Measurements from ENCODE around the gene CDH5. TPM values are rescaled to one million over a fixed set of nuclear protein-coding genes. Genes with fewer than 3 reads are reported as not detected.

CDH5 gene
- total and polyA plus RNA-seq, 2 of the 4 experiments (the other 2 are of a cell fraction): not detected

DNA sequence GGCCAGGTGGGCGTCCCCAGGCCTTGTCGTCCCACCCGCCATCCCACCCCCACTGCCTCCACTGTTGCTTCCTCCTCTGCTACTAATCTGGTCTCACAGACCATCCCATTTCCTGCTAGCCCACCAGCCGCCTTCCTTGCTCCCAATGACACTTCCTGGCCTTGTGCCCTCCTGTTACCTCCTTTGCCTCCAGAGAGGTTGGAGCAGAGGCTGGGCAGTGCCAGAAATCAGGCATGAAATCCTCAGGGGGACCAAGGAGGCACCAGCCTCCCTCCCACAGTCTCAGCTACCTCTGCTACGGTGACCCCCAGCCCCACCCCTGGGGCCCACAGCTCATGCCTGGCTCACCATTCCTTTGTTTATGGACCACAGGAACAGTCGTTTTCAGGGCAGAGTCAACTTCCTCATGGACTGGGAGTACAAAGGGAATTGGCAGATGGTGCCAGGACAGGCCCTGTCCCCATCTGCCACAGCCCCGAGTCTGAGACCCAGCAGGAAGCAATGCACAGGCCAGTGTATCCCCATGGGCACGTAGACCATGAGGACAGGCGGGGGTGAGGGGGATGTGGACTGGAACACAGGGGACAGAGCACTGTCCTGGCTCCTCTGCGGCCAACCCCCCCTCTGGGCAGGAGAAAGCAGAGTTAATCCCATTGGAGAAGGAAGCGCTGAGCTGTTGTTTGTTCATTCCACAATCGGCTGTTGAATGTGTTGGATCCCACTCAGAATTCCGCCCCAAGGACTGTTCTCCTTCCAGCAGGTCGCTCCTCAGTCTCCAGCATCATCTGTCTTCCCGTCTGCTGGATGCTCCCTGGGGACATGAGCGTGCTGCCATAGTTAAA lies 2.2 kb upstream of the CDH5 start:
- ChIA-PET CTCF (interaction anchor here (0.5 to 1.2 kb wide), 2 partner anchors 42 to 175 kb away, joined by 3 read pairs; no protein-coding TSS in a partner anchor), POLR2A (ENCODE audit: unreplicated experiment) (no interaction called here)
- Histone ChIP-seq H3K23ac (ENCODE audit: low read depth, low read length) (no peak overlapping the region), H2AK5ac (ENCODE audit: low read depth, low read length) (no peak overlapping the region), H3K36me3 (ENCODE audit: control insufficient read depth, insufficient read depth, low read length) (no peaks in the 10 kb centered on the region), H3K18ac (ENCODE audit: low read depth, low read length) (no peak overlapping the region), H3K4me2 (ENCODE audit: low read depth, low read length) (no peak overlapping the region), H3K27me3 (ENCODE audit: control insufficient read depth, insufficient read depth, low read length) (peaks cover 63% of the 10 kb centered on the region), H3K14ac (replicated peaks; ENCODE audit: low read depth, low read length) (no peak overlapping the region), H4K8ac (ENCODE audit: low read depth in 2 of 2, low read length in 2 of 2) (no peak overlapping the region), H2AFZ (replicated peaks; ENCODE audit: low read length, poor library complexity) (peak overlapping the region; percentile 5), H3K9ac (ENCODE audit: low read depth, low read length) (no peak overlapping the region), H3K79me1 (ENCODE audit: low read depth in 1 of 2, low read length in 2 of 2) (no peaks in the 10 kb centered on the region), H4K5ac (ENCODE audit: low read depth, low read length) (no peak overlapping the region), H3K9me3 (ENCODE audit: control insufficient read depth, insufficient read depth, low read length) (no peaks in the 10 kb centered on the region), H2BK20ac (ENCODE audit: low read depth, low read length) (no peak overlapping the region), H3K9me1 (ENCODE audit: insufficient read depth, low read length) (no peaks in the 10 kb centered on the region), H3K56ac (ENCODE audit: extremely low read depth, insufficient read depth, low read length) (no peak overlapping the region), H4K20me1 (ENCODE audit: insufficient read depth, low read length) (no peaks in the 10 kb centered on the region), H3K4me1 (ENCODE audit: control insufficient read depth, insufficient read depth, low read length) (no peaks in the 10 kb centered on the region), H3K4ac (ENCODE audit: low read depth, low read length) (no peak overlapping the region), H4K91ac (ENCODE audit: insufficient read depth, low read depth, low read length) (no peak overlapping the region), H3K27ac (ENCODE audit: insufficient read depth, low read length) (no peak overlapping the region), H2BK120ac (ENCODE audit: low read depth, low read length) (no peak overlapping the region), H3K4me3 (ENCODE audit: insufficient read depth, low read depth, low read length) (no peak overlapping the region), H2BK5ac (ENCODE audit: low read depth, low read length, poor library complexity, severe bottlenecking) (no peak overlapping the region), H2AK9ac (replicated peaks; ENCODE audit: low read depth, low read length, poor library complexity) (no peak overlapping the region), H2BK15ac (ENCODE audit: low read depth, low read length) (no peak overlapping the region)
- no peak; the same call in 1 of the 2 replicates for ATAC-seq (ENCODE audit: low read depth)
- dilution Hi-C loops (cut with HindIII; ENCODE audit: low sequenced_read_pairs, unreplicated experiment) (no loop called here), intact Hi-C loops (cut with micrococcal nuclease) (no loop called here), in situ Hi-C loops (cut with MboI; ENCODE audit: low sequenced_read_pairs) (no loop called here)
- DNase-seq: no peak
- 80% methylated on average over 2 of the region's 16 CpGs; no CpG with 5 or more reads in 1 of the 2 experiments for WGBS, 2 experiments (ENCODE audit: extremely low coverage in 2 of 2, insufficient read length in 1 of 2)
- no TSS peak for BruUV-seq (replicated peaks)
- no peak for TF ChIP-seq NFE2L2 (IDR thresholded peaks at IDR 0.05; ENCODE audit: low read depth, low read length)
- TF ChIP-seq, protein P1, sequence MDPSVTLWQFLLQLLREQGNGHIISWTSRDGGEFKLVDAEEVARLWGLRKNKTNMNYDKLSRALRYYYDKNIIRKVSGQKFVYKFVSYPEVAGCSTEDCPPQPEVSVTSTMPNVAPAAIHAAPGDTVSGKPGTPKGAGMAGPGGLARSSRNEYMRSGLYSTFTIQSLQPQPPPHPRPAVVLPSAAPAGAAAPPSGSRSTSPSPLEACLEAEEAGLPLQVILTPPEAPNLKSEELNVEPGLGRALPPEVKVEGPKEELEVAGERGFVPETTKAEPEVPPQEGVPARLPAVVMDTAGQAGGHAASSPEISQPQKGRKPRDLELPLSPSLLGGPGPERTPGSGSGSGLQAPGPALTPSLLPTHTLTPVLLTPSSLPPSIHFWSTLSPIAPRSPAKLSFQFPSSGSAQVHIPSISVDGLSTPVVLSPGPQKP (IDR thresholded peaks at IDR 0.05; ENCODE audit: borderline replicate concordance, low read depth, low read length): no peak
- no peak for TF ChIP-seq POLR2A (IDR thresholded peaks at IDR 0.05; ENCODE audit: low read depth, low read length)
- TF ChIP-seq SMC3 (IDR thresholded peaks at IDR 0.05; ENCODE audit: low read depth, low read length): no peak
- TF ChIP-seq RCOR1 (IDR thresholded peaks at IDR 0.05; ENCODE audit: insufficient replicate concordance, low read length): no peak
- TF ChIP-seq RAD21 (IDR thresholded peaks at IDR 0.05; ENCODE audit: low read length): no peak
- TF ChIP-seq BHLHE40 (IDR thresholded peaks at IDR 0.05; ENCODE audit: low read depth, low read length): no peak
- no peak for TF ChIP-seq MAZ (IDR thresholded peaks at IDR 0.05; ENCODE audit: borderline replicate concordance, low read depth, low read length)
- no peak for TF ChIP-seq FOS (IDR thresholded peaks at IDR 0.05; ENCODE audit: low read depth, low read length)
- no peak for TF ChIP-seq MXI1 (IDR thresholded peaks at IDR 0.05; ENCODE audit: borderline replicate concordance, low read depth, low read length)
- TF ChIP-seq CEBPB (IDR thresholded peaks at IDR 0.05; ENCODE audit: low read depth, low read length): no peak
- no peak for TF ChIP-seq RFX5 (IDR thresholded peaks at IDR 0.05; ENCODE audit: low read depth, low read length)
- TF ChIP-seq MAFK (IDR thresholded peaks at IDR 0.05; ENCODE audit: low read depth, low read length): no peak
- TF ChIP-seq, protein P2, sequence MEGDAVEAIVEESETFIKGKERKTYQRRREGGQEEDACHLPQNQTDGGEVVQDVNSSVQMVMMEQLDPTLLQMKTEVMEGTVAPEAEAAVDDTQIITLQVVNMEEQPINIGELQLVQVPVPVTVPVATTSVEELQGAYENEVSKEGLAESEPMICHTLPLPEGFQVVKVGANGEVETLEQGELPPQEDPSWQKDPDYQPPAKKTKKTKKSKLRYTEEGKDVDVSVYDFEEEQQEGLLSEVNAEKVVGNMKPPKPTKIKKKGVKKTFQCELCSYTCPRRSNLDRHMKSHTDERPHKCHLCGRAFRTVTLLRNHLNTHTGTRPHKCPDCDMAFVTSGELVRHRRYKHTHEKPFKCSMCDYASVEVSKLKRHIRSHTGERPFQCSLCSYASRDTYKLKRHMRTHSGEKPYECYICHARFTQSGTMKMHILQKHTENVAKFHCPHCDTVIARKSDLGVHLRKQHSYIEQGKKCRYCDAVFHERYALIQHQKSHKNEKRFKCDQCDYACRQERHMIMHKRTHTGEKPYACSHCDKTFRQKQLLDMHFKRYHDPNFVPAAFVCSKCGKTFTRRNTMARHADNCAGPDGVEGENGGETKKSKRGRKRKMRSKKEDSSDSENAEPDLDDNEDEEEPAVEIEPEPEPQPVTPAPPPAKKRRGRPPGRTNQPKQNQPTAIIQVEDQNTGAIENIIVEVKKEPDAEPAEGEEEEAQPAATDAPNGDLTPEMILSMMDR (conservative IDR thresholded peaks at IDR 0.05; ENCODE audit: low read depth, low read length): no peak
- no peak for TF ChIP-seq CHD1 (IDR thresholded peaks at IDR 0.05; ENCODE audit: low read depth, low read length)

Measured in IMR-90 (cell line).